NCI-H1048 (cell line): ENCODE results near the gene CRIM1.
"Not testable (repeated sequence)": the region's sequence is repeated elsewhere in the genome, so short reads cannot be mapped to it uniquely, and the experiment has no call there.

Experiments
- DNase-seq: peaks from one replicate; lab custom pipeline; 2025; lab: John Stamatoyannopoulos, UW

Gene CRIM1, protein sequence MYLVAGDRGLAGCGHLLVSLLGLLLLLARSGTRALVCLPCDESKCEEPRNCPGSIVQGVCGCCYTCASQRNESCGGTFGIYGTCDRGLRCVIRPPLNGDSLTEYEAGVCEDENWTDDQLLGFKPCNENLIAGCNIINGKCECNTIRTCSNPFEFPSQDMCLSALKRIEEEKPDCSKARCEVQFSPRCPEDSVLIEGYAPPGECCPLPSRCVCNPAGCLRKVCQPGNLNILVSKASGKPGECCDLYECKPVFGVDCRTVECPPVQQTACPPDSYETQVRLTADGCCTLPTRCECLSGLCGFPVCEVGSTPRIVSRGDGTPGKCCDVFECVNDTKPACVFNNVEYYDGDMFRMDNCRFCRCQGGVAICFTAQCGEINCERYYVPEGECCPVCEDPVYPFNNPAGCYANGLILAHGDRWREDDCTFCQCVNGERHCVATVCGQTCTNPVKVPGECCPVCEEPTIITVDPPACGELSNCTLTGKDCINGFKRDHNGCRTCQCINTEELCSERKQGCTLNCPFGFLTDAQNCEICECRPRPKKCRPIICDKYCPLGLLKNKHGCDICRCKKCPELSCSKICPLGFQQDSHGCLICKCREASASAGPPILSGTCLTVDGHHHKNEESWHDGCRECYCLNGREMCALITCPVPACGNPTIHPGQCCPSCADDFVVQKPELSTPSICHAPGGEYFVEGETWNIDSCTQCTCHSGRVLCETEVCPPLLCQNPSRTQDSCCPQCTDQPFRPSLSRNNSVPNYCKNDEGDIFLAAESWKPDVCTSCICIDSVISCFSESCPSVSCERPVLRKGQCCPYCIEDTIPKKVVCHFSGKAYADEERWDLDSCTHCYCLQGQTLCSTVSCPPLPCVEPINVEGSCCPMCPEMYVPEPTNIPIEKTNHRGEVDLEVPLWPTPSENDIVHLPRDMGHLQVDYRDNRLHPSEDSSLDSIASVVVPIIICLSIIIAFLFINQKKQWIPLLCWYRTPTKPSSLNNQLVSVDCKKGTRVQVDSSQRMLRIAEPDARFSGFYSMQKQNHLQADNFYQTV

GRCh38 chr2:36355151-36355889 lies at the start of gene CRIM1:
Gene CRIM1, plus strand, starts transcription at chr2:36355778. Its CDS starts 515 bp downstream, at chr2:36356293.
- peak; percentile 60 for DNase-seq

- no peak for DNase-seq
These were observed 48.1 kb upstream of the CRIM1 start for GRCh38 chr2:36307441-36307840.

- DNase-seq: not testable (repeated sequence)
These were observed 45.1 kb upstream of the CRIM1 start for GRCh38 chr2:36310444-36310843.

GRCh38 chr2:36318547-36318946 lies 37.0 kb upstream of the CRIM1 start:
- DNase-seq: no peak

GRCh38 chr2:36322108-36322507 lies 33.5 kb upstream of the CRIM1 start:
- DNase-seq: no peak

DNA sequence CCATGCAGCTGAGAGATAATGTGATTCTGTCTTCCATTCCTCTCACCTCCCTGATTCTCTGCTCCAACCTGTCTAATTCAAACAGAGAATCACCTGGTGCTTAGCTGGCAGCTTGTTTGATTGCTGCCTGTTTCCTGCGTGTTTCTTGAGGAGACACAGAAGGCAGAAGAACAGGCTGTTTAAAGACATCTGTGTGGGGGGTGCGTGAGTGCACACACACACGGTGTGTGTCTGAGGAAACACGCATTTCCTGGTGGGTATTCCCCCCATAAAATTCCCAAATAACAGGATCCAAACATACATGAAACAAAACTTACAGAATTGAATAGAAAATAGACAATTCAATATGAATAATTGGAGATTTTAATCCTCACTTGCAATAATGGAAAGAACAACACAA lies 29.3 kb upstream of the CRIM1 start:
- no peak for DNase-seq

DNA sequence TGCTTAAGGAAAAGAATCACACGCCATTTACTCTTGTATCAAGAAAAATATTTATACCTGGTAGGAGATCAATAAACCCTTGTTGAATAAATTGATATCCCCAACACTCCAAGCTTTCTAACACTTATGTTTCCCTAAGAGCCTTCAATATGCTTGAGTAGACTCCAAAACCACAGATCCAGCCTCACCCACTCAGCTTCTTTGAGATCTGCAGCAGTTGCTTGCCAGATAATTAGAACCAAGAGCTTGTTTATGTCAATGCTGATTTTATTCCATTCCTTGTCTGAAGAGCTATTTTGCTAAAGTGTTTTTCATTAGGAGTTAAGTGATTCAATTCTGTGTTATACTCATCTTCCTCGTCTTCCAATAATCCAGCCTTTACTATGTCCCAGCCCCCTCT lies 26.3 kb upstream of the CRIM1 start:
- DNase-seq: no peak

GRCh38 chr2:36329746-36330472 lies 25.7 kb upstream of the CRIM1 start:
- DNase-seq: peak; percentile 16

DNA sequence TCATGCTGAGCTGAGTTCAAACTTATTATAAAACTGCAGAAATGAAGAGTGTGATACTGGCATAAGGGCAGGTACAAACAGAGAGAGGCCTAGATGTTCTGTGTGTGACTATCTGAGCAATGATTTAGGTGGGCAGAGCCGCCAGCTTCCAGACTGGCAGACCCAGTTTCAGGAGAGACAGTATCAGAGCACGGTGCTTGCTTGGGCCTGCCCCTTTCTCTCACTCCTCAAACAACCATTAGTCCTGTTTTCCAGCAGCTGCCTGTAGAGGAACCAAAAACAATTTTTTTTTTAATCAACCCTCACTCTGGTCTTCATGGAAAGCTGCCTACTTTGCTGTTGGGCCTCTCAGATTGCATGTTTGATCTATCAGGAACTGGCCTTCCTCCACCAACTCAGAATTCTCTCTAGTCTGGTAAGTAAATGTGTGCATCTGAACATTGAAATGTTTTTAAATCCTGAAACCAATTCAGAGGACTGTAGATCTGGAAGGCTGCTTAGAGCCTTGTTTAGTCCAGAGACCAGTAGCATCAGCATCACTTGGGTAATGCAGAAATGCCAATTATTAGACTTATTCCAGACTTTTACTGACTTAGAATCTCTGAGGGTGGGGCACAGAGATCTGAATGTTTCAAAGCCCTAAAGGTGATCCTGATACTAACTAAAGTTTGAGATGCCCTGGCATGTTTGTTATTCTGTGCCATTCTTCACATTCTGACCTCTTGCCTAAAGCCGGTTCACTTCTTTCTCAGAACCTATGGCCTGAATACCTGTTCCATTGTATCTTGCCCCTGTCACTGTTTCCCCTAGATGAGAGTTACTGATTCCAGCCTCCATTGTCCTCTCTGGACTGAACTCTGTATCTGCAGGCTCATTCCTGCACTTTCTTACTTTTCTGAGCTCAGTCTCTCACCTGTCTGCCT lies 24.8 kb upstream of the CRIM1 start:
- no peak for DNase-seq

GRCh38 chr2:36333350-36334012 lies 22.1 kb upstream of the CRIM1 start:
- no peak for DNase-seq

- DNase-seq: no peak
These were observed 20.0 kb upstream of the CRIM1 start for GRCh38 chr2:36335597-36335996.

GRCh38 chr2:36336321-36336720 lies 19.3 kb upstream of the CRIM1 start:
- no peak for DNase-seq

DNA sequence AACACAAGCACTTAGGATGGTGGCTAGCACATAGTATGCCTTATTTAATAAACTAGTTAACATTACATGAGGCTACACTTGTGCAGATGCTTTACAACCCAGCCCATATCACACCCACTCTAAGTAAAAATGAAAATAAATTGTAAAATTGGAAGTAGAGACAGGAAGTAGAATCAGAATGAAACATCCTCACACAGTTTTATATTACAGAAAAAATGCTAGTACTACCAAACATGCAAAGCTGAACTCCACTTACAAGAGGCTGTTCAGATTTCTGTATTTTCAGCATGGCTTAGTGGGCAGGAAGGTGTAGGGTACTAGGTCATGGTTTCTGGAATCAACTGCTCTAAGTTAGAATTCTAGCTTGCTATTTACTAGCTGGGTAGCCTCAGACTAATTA lies 18.2 kb upstream of the CRIM1 start:
- no peak for DNase-seq

DNA sequence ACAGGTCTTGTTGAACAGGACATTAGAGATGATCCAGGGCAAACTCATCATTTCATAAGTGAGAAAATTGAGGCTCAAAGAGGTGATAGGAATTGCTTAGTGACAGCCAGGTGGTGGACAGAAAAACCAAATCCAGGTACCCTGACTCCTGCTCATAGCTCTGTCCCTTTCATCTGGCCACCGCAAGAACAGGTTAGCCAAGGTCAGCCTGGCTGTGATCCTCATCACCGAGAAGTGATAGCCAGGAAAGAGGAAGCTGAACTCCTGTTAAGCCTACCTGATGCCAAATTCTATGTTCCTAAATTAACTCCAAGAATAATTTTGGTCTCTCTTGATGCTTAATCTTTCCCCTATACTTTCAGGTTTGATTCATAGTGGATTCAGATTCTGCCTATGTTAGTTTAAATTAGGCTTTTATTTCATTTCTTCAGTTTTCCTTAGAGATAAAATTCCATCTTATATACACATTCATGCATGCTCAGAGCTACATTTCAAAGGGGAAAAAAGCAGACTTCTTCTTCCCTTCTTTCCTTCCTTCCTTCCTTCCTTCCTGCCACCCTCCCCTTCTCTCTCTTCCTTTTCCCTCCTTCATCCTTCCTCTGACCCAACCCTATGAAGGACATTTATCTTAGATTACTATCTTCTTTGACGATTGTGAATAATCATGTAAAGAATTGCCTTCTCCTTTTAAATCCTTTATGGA lies 17.3 kb upstream of the CRIM1 start:
- DNase-seq: no peak

DNA sequence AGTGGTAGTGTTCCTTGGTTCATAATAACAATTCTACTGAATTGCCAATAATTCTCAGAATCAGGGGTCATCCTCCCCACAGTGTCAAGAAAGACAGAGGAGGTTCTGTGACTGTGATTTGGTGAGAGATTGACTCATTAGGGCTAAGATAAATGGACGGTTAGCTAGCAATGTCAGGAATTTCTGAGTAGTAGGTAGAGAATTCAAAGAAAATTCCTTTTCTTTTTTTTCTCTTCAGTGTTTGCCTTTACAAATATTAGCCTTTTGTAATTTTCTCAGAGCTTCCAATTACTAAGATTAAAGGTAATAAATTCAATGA lies 16.8 kb upstream of the CRIM1 start:
- DNase-seq: no peak

GRCh38 chr2:36339607-36340218 lies 15.9 kb upstream of the CRIM1 start:
- no peak for DNase-seq

GRCh38 chr2:36343606-36344005 lies 12.0 kb upstream of the CRIM1 start:
- DNase-seq: no peak

GRCh38 chr2:36348721-36349120 lies 6.9 kb upstream of the CRIM1 start:
- DNase-seq: no peak

- DNase-seq: no peak
These were observed 4.3 kb upstream of the CRIM1 start for GRCh38 chr2:36351291-36351690.
